BLaER1 treated with 17β-estradiol and CSF1 and Interleukin-3, amounts not matched to agents 10 nM and 100 nM (cell line): ENCODE measurements around the gene EVL.
"Not testable (repeated sequence)": the region's sequence is repeated elsewhere in the genome, so short reads cannot be mapped to it uniquely, and the experiment has no call there.

Experiments
- H3K27ac ChIP-seq, 11 experiments: shearing (Covaris generic); formaldehyde crosslinking; 2 replicates each; pipeline ENCODE4 v1.8.1; 2022
- H3K27me3 ChIP-seq, 11 experiments: shearing (Covaris generic); formaldehyde crosslinking; 2 replicates each; pipeline ENCODE4 v1.8.1; 2022
- H3K36me3 ChIP-seq, 11 experiments: shearing (Covaris generic); formaldehyde crosslinking; 2 replicates each; pipeline ENCODE4 v1.8.1; 2022
- H3K4me1 ChIP-seq, 10 experiments: shearing (Covaris generic); formaldehyde crosslinking; 2 replicates each; pipeline ENCODE4 v1.8.1; 2022
- H3K4me2 ChIP-seq, 11 experiments: shearing (Covaris generic); formaldehyde crosslinking; 2 replicates each; pipeline ENCODE4 v1.8.1; 2022
- H3K4me3 ChIP-seq, 10 experiments: shearing (Covaris generic); formaldehyde crosslinking; 2 replicates each; pipeline ENCODE4 v1.8.1; 2022
- H3K9ac ChIP-seq, 11 experiments: shearing (Covaris generic); formaldehyde crosslinking; 2 replicates each; pipeline ENCODE4 v1.8.1; 2022
- H3K9me3 ChIP-seq, 11 experiments: shearing (Covaris generic); formaldehyde crosslinking; replicated peaks in 1 of 11; 2 replicates each; pipeline ENCODE4 v1.8.1; 2022
- H4K20me1 ChIP-seq, 11 experiments: shearing (Covaris generic); formaldehyde crosslinking; 2 replicates each; pipeline ENCODE4 v1.8.1; 2022
- Cebpa-rat ChIP-seq, 11 experiments: shearing (Covaris generic); IDR thresholded peaks; 2 replicates each; pipeline ENCODE4 v1.8.1; 2022

Gene EVL

GRCh38 chr14:100056964-100057795 is 8.0 kb upstream of the EVL start:
- Histone ChIP-seq H3K4me2 (peak overlapping the region; percentile 6 to 42 (median 31); a peak in 18 of 22 replicates), H3K27ac (peak overlapping the region in 5 of 11 experiments; percentile 3 to 27 (median 6); a peak in 6 of 22 replicates), H3K9ac (peak overlapping the region in 7 of 11 experiments; percentile 5 to 43 (median 12); a peak in 6 of 22 replicates), H3K27me3 (no peaks in the 10 kb centered on the region), H3K4me1 (peaks cover 21 to 52% (median 43%) of the 10 kb centered on the region in 10 experiments), H3K9me3 (peaks cover 0 to 15% (median 8%) of the 10 kb centered on the region in 11 experiments; a peak in 7 of 22 replicates), H3K4me3 (no peak overlapping the region), H4K20me1 (peaks cover 0 to 52% (median 0%) of the 10 kb centered on the region in 11 experiments; a peak in 9 of 22 replicates), H3K36me3 (peaks cover 0 to 9% (median 0%) of the 10 kb centered on the region in 11 experiments; a peak in 3 of 22 replicates)
- no peak for TF ChIP-seq Cebpa-rat (IDR thresholded peaks at IDR 0.05)

DNA sequence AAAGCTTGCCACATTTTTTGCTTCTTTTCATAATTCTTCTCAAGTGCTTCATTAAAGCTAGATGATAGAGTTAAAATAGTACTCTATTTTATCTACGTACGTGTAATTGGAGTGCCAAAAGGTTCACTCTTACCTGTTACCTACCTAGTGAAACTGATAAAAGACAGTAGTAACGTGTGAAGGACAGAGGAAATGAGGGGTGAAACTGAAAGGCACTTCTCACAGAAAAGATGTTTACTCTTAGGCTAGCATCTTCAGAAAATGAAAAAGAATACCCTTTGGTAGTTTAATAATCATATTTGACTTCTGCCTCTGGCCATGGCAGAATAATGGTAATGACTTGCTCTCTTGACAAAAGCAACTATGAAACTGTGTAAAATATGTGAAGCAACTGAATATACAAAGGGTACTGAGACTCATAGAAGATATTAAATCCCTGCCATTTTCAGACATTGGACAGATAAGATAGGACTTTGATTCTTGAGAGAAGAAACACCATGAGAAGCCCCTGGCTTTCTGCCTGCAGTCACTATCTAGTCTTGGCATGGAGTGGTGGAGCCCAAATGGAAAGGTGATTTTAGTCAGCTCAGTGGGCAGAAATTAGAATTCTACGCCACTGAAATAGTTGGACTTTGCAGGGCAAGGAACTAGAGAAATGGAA is 6.3 kb upstream of the EVL start:
- H3K36me3 ChIP-seq: peaks cover 0 to 9% (median 0%) of the 10 kb centered on the region in 11 experiments; a peak in 3 of 22 replicates
- no peak for TF ChIP-seq Cebpa-rat (IDR thresholded peaks at IDR 0.05)
- H3K9me3 ChIP-seq: peaks cover 0 to 15% (median 8%) of the 10 kb centered on the region in 11 experiments; a peak in 7 of 22 replicates
- no peak overlapping the region for H3K9ac ChIP-seq
- H3K27me3 ChIP-seq: no peaks in the 10 kb centered on the region
- peaks cover 0 to 38% (median 0%) of the 10 kb centered on the region in 11 experiments; a peak in 8 of 22 replicates for H4K20me1 ChIP-seq
- no peak overlapping the region for H3K4me3 ChIP-seq
- H3K4me1 ChIP-seq: peaks cover 37 to 70% (median 60%) of the 10 kb centered on the region in 10 experiments
- no peak overlapping the region for H3K4me2 ChIP-seq
- H3K27ac ChIP-seq: no peak overlapping the region

DNA sequence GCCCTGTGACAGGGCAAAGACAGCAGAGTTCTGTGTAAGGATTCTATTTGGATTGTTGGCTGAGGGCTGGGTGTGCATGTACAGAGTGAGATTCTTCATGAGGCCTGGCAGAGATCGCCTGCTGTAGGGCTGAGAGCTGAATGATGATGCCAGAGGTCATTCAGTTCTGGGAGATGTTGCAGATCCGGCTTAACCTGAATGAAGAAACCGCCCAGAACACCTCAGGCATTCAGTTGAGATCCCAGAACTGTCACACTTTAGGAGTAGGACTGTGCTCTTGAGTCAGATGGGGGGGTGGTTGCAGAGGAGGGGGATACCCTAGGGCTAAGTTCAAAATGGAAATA is 5.8 kb upstream of the EVL start:
- no peak overlapping the region for H3K4me2 ChIP-seq

GRCh38 chr14:100060760-100061159 is 4.5 kb upstream of the EVL start:
- Histone ChIP-seq H3K4me1 (peaks cover 54 to 83% (median 78%) of the 10 kb centered on the region in 10 experiments), H3K27me3 (no peaks in the 10 kb centered on the region), H3K9ac (no peak overlapping the region), H3K27ac (peak overlapping the region in 1 of 11 experiments; percentile 14; a peak in 2 of 22 replicates), H3K9me3 (peaks cover 0 to 15% (median 8%) of the 10 kb centered on the region in 11 experiments; a peak in 7 of 22 replicates), H3K4me2 (peak overlapping the region in 8 of 11 experiments; percentile 1 to 100 (median 26); a peak in 10 of 22 replicates), H3K36me3 (peaks cover 0 to 9% (median 0%) of the 10 kb centered on the region in 11 experiments; a peak in 3 of 22 replicates), H3K4me3 (no peak overlapping the region), H4K20me1 (peaks cover 0 to 24% (median 0%) of the 10 kb centered on the region in 11 experiments; a peak in 6 of 22 replicates)
- no peak for TF ChIP-seq Cebpa-rat (IDR thresholded peaks at IDR 0.05)

More for the DNA sequence above, 5.8 kb upstream of the EVL start:
- H3K36me3 ChIP-seq: peaks cover 0 to 9% (median 0%) of the 10 kb centered on the region in 11 experiments; a peak in 3 of 22 replicates
- no peak overlapping the region for H3K27ac ChIP-seq
- H3K9ac ChIP-seq: no peak overlapping the region
- no peak for TF ChIP-seq Cebpa-rat (IDR thresholded peaks at IDR 0.05)
- H3K4me1 ChIP-seq: peaks cover 42 to 75% (median 65%) of the 10 kb centered on the region in 10 experiments
- H3K9me3 ChIP-seq: peaks cover 0 to 15% (median 8%) of the 10 kb centered on the region in 11 experiments; a peak in 7 of 22 replicates
- no peaks in the 10 kb centered on the region for H3K27me3 ChIP-seq
- no peak overlapping the region for H3K4me3 ChIP-seq
- H4K20me1 ChIP-seq: peaks cover 0 to 33% (median 0%) of the 10 kb centered on the region in 11 experiments; a peak in 8 of 22 replicates

GRCh38 chr14:100062590-100062989 is 2.6 kb upstream of the EVL start:
- Histone ChIP-seq H3K4me2 (peak overlapping the region; percentile 9 to 100 (median 96); a peak in 21 of 22 replicates), H3K9me3 (peaks cover 0 to 15% (median 8%) of the 10 kb centered on the region in 11 experiments; a peak in 7 of 22 replicates), H3K27me3 (no peaks in the 10 kb centered on the region), H3K27ac (peak overlapping the region in 5 of 11 experiments; percentile 7 to 96 (median 19); a peak in 5 of 22 replicates), H3K36me3 (peaks cover 0 to 9% (median 0%) of the 10 kb centered on the region in 11 experiments; a peak in 3 of 22 replicates), H3K4me3 (no peak overlapping the region), H4K20me1 (peaks cover 0 to 11% (median 0%) of the 10 kb centered on the region in 11 experiments; a peak in 3 of 22 replicates), H3K4me1 (peaks cover 62 to 86% (median 80%) of the 10 kb centered on the region in 10 experiments), H3K9ac (no peak overlapping the region)
- no peak for TF ChIP-seq Cebpa-rat (IDR thresholded peaks at IDR 0.05)

- H3K27ac ChIP-seq: peak overlapping the region in 7 of 11 experiments; percentile 7 to 97 (median 90); a peak in 8 of 22 replicates
- TF ChIP-seq Cebpa-rat (IDR thresholded peaks at IDR 0.05): no peak
Measured at GRCh38 chr14:100063314-100063941, 1.8 kb upstream of the EVL start.

DNA sequence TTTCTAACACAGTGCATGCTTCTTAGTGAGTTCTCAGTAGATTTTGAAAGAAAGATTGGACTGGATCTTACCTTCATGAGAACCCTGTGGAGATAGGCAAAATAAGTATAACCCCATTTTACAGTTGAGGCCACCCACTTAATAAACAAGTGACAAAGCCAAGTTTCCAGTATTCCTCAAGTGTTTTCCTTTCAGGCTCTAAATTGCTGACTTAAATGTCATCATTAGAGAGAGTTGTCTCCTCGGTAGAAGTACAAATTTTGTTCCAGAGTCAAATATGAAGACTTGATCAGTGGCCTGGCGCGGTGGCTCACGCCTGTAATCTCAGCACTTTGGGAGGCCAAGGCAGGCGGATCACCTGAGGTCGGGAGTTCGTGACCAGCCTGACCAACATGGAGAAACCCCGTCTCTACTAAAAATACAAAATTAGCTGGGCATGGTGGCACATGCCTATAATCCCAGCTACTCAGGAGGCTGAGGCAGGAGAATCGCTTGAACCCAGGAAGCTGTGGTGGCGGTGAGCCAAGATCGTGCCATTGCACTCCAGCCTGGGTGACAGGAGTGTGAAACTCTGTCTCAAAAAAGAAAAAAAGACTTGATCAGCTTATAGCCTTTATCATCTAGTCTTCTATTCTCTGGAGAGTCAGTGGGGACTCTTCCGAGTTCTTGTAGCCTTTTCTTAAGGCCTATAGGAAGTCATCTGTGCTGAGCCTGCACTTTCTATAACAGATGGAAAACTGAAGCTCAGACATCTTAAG is 708 bp upstream of the EVL start:
- H3K9me3 ChIP-seq, H3K36me3 ChIP-seq, H3K27me3 ChIP-seq: not testable (repeated sequence)
- Histone ChIP-seq H4K20me1 (peaks cover 0 to 27% (median 0%) of the 10 kb centered on the region in 11 experiments; a peak in 7 of 22 replicates), H3K4me1 (peaks cover 70 to 91% (median 89%) of the 10 kb centered on the region in 10 experiments), H3K4me3 (peak overlapping the region; percentile 46 to 67 (median 55); a peak in 19 of 20 replicates), H3K4me2 (peak overlapping the region; percentile 90 to 100 (median 96)), H3K27ac (peak overlapping the region; percentile 88 to 97 (median 92)), H3K9ac (peak overlapping the region; percentile 37 to 88 (median 82); a peak in 21 of 22 replicates)

More at GRCh38 chr14:100063314-100063941, 1.8 kb upstream of the EVL start:
- Histone ChIP-seq H3K27me3 (no peaks in the 10 kb centered on the region), H3K4me2 (peak overlapping the region; percentile 9 to 100 (median 96)), H3K4me1 (peaks cover 69 to 86% (median 80%) of the 10 kb centered on the region in 10 experiments), H3K4me3 (no peak overlapping the region), H3K9ac (no peak overlapping the region; a peak in 1 of 22 replicates), H3K9me3 (peaks cover 0 to 15% (median 8%) of the 10 kb centered on the region in 11 experiments; a peak in 7 of 22 replicates), H4K20me1 (peaks cover 0 to 18% (median 0%) of the 10 kb centered on the region in 11 experiments; a peak in 4 of 22 replicates), H3K36me3 (peaks cover 0 to 9% (median 0%) of the 10 kb centered on the region in 11 experiments; a peak in 3 of 22 replicates)
